ENCODE data around the gene TPO.
"Not testable (repeated sequence)": the region's sequence is repeated elsewhere in the genome, so short reads cannot be mapped to it uniquely, and the experiment has no call there.

GRCh38 chr2:1581257-1581964 is 168.1 kb downstream of the TPO start:
- not testable (repeated sequence) for TF ChIP-seq POLR2AphosphoS5, CTCF, POLR2A (IDR thresholded peaks at IDR 0.05)
